ENCODE results near the gene ZNF507. TPM values are rescaled to one million over a fixed set of nuclear protein-coding genes. Genes with fewer than 3 reads are reported as not detected.
A peak's percentile ranks its signal among the peaks of the same experiment; 100 is the strongest.

ZNF507 gene
- total and polyA plus RNA-seq, 2 donors from 2014 or later = 3.4 to 23.5 TPM

DNA sequence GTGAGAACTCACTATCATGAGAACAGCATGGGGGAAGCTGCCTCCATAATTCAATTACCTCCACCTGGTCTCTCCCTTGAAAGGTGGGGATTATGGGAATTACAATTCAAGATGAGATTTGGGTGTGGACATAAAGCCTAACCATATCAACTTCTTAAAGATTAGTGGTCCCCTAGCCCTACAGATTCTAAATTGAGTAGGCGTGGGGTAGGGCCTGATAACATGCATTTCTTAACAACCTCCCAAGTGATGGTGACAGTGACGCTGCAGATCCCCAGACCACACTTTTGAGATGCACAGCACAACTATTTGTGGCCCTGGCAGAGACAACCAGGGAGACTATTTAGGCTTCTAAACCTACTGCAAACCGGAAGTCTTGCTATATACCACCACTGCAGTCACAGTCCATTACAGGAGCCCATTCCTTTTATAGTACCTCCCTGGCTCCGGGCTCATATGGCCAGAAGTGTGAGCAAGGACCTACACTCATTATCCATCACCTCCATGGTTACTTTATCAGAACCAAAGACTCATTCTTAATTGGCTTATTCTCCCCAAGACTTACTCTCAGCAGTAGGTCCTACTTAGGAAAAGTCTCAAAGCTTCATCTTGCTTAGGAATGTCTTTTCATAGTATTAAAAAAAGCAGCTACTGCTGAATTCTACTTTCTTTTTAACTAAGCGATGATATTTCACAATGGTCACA lies 58.0 kb downstream of the ZNF507 start:
- Histone ChIP-seq H3K27ac (ENCODE audit: low read depth in 2 of 2, low read length in 2 of 2) (no peak overlapping the region), H3K4me1 (ENCODE audit: control insufficient read depth in 2 of 3, insufficient read depth in 2 of 3, low read depth in 1 of 3, low read length in 3 of 3) (peaks cover 0 to 5% (median 3%) of the 10 kb centered on the region in 3 donors), H3K9ac (ENCODE audit: low read length in 3 of 3) (no peak overlapping the region), H3K4me3 (ENCODE audit: low read length in 3 of 3) (no peak overlapping the region), H3K27me3 (ENCODE audit: control insufficient read depth, insufficient read depth, low read length) (no peaks in the 10 kb centered on the region), H3K36me3 (ENCODE audit: control insufficient read depth in 2 of 3, insufficient read depth in 3 of 3, low read length in 3 of 3) (no peaks in the 10 kb centered on the region), H3K9me3 (ENCODE audit: control insufficient read depth in 2 of 3, insufficient read depth in 1 of 3, low read length in 3 of 3) (no peaks in the 10 kb centered on the region)
- TF ChIP-seq, protein P1, sequence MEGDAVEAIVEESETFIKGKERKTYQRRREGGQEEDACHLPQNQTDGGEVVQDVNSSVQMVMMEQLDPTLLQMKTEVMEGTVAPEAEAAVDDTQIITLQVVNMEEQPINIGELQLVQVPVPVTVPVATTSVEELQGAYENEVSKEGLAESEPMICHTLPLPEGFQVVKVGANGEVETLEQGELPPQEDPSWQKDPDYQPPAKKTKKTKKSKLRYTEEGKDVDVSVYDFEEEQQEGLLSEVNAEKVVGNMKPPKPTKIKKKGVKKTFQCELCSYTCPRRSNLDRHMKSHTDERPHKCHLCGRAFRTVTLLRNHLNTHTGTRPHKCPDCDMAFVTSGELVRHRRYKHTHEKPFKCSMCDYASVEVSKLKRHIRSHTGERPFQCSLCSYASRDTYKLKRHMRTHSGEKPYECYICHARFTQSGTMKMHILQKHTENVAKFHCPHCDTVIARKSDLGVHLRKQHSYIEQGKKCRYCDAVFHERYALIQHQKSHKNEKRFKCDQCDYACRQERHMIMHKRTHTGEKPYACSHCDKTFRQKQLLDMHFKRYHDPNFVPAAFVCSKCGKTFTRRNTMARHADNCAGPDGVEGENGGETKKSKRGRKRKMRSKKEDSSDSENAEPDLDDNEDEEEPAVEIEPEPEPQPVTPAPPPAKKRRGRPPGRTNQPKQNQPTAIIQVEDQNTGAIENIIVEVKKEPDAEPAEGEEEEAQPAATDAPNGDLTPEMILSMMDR (IDR thresholded peaks at IDR 0.05; ENCODE audit: borderline replicate concordance, extremely low read depth, insufficient read depth) = no peak
- FAIRE-seq = no peak
- intact Hi-C loops (cut with DNase I) = no loop called here
- no peak for DNase-seq

DNA sequence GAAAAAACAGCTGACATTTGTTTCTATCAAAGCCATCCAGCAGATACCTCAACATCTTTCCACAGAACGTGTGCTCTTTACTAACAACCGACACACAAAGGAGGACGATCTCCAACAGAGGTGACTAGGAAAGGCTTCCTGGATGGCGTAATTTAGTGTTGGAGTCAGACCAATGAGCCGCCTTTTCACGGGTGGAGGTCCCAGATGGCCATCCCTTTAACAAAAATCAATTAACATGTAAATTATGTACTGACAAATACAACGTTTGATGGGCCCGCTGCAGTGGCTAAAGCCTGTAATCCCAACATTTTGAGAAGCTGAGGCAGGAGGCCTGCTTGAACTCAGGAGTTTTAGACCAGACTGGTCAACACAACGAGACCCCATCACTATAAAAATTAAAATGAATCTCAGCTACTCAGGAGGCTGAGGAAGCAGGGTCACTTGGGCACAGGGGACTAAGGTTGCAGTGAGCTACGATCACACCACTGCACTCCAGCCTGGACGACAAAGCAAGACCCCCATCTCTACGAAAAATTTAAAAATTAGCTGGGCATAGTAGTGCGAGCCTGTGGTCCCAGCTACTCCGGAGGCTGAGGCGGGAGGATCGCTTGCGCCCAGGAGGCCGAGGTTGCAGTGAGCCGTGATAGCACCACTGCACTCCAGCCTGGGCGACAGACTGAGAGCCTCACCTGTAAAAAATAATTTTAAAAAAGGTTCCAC lies 59.0 kb downstream of the ZNF507 start:
- FAIRE-seq (no peak), DNase-seq (no peak)
- TF ChIP-seq, protein P1 (IDR thresholded peaks at IDR 0.05; ENCODE audit: borderline replicate concordance, extremely low read depth, insufficient read depth) = no peak
- Histone ChIP-seq H3K4me1 (ENCODE audit: control insufficient read depth in 2 of 3, insufficient read depth in 2 of 3, low read depth in 1 of 3, low read length in 3 of 3) (peaks cover 0 to 5% (median 3%) of the 10 kb centered on the region in 3 donors), H3K9me3 (ENCODE audit: control insufficient read depth in 2 of 3, insufficient read depth in 1 of 3, low read length in 3 of 3) (no peaks in the 10 kb centered on the region), H3K27me3 (ENCODE audit: control insufficient read depth, insufficient read depth, low read length) (no peaks in the 10 kb centered on the region), H3K4me3 (ENCODE audit: low read length in 3 of 3) (peak overlapping the region; percentile 62 to 82 (median 73)), H3K36me3 (ENCODE audit: control insufficient read depth in 2 of 3, insufficient read depth in 3 of 3, low read length in 3 of 3) (no peaks in the 10 kb centered on the region), H3K27ac (ENCODE audit: low read depth in 2 of 2, low read length in 2 of 2) (peak overlapping the region; percentile 93 to 96), H3K9ac (ENCODE audit: low read length in 3 of 3) (peak overlapping the region; percentile 60 to 94 (median 85))
- intact Hi-C loops (cut with DNase I) = no loop called here

- peaks cover 0 to 4% (median 0%) of the 10 kb centered on the region in 3 donors for H3K36me3 ChIP-seq (ENCODE audit: control insufficient read depth in 2 of 3, insufficient read depth in 3 of 3, low read length in 3 of 3)
- H3K4me1 ChIP-seq (ENCODE audit: control insufficient read depth in 2 of 3, insufficient read depth in 2 of 3, low read depth in 1 of 3, low read length in 3 of 3) = peaks cover 0 to 5% (median 3%) of the 10 kb centered on the region in 3 donors
- FAIRE-seq = no peak
- peak overlapping the region; percentile 93 to 96 for H3K27ac ChIP-seq (ENCODE audit: low read depth in 2 of 2, low read length in 2 of 2)
- H3K9me3 ChIP-seq (ENCODE audit: control insufficient read depth in 2 of 3, insufficient read depth in 1 of 3, low read length in 3 of 3) = no peaks in the 10 kb centered on the region
- peak overlapping the region; percentile 62 to 82 (median 73) for H3K4me3 ChIP-seq (ENCODE audit: low read length in 3 of 3)
- intact Hi-C loops (cut with DNase I) = no loop called here
- TF ChIP-seq, protein P1 (IDR thresholded peaks at IDR 0.05; ENCODE audit: borderline replicate concordance, extremely low read depth, insufficient read depth) = no peak
- H3K9ac ChIP-seq (ENCODE audit: low read length in 3 of 3) = peak overlapping the region; percentile 60 to 94 (median 85)
- no peaks in the 10 kb centered on the region for H3K27me3 ChIP-seq (ENCODE audit: control insufficient read depth, insufficient read depth, low read length)
- DNase-seq = peak in 4 of 5 donors; percentile 67 to 86 (median 74)
These were observed 59.6 kb downstream of the ZNF507 start for GRCh38 chr19:32404933-32405430.

Data from kidney (tissue), 14 donors.